ENCODE data around the gene MUC12.
"Not testable (repeated sequence)": the region's sequence is repeated elsewhere in the genome, so short reads cannot be mapped to it uniquely, and the experiment has no call there.

MUC12 gene

DNA sequence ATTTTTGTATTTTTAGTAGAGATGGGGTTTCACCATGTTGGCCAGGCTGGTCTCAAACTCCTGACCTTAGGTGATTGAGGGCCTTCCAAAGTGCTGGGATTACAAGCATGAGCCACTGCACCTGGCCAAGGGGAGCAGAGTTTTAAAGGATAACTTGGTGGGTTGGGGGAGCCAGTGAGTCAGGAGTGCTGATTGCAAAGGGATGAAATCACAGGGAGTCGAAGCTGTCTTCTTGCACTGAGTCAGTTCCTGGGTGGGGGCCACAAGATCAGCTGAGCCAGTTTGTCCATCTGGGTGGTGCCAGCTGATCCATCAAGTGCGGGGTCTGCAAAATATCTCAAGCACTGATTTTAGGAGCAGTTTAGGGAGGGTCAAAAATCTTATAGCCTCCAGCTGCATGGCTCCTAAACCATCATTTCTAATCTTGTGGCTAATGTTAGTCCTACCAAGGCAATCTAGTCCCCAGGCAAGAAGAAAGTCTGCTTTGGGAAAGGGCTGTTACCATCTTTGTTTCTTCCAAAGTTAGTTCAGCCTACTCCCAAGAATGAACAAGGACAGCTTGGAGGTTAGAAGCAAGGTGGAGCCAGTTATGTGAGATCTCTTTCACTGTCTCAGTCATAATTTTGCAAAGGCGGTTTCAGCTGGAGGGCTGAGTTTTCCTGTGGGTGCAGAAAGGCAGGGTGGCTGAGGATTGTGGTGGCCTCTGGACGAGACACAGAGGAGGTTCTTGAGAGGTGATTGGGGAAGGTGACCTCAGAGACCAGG lies 15.8 kb downstream of the MUC12 start:
- DNase-seq (ENCODE audit: low read depth), result not testable (repeated sequence)

DNA sequence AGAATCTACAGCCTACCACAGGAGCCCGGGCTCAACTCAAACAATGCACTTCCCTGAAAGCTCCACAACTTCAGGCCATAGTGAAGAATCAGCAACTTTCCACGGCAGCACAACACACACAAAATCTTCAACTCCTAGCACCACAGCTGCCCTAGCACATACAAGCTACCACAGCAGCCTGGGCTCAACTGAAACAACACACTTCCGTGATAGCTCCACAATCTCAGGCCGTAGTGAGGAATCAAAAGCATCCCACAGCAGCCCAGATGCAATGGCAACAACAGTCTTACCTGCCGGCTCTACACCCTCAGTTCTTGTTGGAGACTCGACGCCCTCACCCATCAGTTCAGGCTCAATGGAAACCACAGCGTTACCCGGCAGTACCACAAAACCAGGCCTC lies 22.3 kb downstream of the MUC12 start:
- no peak for DNase-seq (ENCODE audit: low read depth)

DNA sequence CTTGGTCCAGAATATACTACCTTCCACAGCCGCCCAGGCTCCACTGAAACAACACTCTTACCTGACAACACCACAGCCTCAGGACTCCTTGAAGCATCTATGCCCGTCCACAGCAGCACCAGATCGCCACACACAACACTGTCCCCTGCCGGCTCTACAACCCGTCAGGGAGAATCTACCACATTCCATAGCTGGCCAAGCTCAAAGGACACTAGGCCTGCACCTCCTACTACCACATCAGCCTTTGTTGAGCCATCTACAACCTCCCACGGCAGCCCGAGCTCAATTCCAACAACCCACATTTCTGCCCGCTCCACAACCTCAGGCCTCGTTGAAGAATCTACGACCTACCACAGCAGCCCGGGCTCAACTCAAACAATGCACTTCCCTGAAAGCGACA lies 22.9 kb downstream of the MUC12 start:
- DNase-seq (ENCODE audit: low read depth), result not testable (repeated sequence)

DNA sequence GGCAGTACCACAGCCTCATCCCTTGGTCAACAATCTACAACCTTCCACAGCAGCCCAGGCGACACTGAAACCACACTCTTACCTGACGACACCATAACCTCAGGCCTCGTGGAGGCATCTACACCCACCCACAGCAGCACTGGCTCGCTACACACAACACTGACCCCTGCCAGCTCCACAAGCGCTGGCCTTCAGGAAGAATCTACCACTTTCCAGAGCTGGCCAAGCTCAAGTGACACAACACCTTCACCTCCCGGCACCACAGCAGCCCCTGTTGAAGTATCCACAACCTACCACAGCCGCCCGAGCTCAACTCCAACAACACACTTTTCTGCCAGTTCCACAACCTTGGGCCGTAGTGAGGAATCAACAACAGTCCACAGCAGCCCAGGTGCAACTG lies 25.3 kb downstream of the MUC12 start:
- not testable (repeated sequence) for DNase-seq (ENCODE audit: low read depth)

DNA sequence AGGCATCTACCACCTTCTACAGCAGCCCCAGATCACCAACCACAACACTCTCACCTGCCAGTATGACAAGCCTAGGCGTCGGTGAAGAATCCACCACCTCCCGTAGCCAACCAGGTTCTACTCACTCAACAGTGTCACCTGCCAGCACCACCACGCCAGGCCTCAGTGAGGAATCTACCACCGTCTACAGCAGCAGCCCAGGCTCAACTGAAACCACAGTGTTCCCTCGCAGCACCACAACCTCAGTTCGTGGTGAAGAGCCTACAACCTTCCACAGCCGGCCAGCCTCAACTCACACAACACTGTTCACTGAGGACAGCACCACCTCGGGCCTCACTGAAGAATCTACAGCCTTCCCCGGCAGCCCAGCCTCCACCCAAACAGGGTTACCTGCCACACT lies 29.2 kb downstream of the MUC12 start:
- DNase-seq (ENCODE audit: low read depth), result not testable (repeated sequence)

DNA sequence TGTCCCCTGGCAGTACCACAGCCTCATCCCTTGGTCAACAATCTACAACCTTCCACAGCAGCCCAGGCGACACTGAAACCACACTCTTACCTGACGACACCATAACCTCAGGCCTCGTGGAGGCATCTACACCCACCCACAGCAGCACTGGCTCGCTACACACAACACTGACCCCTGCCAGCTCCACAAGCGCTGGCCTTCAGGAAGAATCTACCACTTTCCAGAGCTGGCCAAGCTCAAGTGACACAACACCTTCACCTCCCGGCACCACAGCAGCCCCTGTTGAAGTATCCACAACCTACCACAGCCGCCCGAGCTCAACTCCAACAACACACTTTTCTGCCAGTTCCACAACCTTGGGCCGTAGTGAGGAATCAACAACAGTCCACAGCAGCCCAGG lies 30.0 kb downstream of the MUC12 start:
- not testable (repeated sequence) for DNase-seq (ENCODE audit: low read depth)

DNA sequence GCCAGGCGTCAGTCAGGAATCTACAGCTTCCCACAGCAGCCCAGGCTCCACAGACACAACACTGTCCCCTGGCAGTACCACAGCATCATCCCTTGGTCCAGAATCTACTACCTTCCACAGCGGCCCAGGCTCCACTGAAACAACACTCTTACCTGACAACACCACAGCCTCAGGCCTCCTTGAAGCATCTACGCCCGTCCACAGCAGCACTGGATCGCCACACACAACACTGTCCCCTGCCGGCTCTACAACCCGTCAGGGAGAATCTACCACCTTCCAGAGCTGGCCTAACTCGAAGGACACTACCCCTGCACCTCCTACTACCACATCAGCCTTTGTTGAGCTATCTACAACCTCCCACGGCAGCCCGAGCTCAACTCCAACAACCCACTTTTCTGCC lies 30.7 kb downstream of the MUC12 start:
- not testable (repeated sequence) for DNase-seq (ENCODE audit: low read depth)

DNA sequence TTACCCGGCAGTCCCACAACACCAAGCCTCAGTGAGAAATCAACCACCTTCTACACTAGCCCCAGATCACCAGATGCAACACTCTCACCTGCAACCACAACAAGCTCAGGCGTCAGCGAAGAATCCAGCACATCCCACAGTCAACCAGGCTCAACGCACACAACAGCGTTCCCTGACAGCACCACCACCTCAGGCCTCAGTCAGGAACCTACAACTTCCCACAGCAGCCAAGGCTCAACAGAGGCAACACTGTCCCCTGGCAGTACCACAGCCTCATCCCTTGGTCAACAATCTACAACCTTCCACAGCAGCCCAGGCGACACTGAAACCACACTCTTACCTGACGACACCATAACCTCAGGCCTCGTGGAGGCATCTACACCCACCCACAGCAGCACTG lies 33.0 kb downstream of the MUC12 start:
- DNase-seq (ENCODE audit: low read depth), result not testable (repeated sequence)

DNA sequence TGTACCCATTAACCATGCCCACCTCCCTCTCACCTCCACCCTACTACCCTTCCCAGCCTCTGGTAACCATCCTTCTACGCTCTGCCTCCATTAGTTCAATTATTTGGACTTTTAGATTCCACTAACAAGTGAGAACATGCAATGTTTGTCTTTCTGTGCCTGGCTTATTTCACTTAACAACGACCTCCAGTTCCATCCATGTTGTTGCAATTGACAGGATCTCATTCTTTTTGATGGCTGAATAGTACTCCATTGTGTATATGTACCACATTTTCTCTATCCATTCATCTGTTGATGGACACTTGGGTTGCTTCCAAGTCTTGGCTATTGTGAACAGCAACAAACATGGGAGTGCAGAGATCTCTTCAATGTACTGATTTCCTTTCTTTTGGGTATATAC lies 38.0 kb downstream of the MUC12 start:
- not testable (repeated sequence) for DNase-seq (ENCODE audit: low read depth)

DNA sequence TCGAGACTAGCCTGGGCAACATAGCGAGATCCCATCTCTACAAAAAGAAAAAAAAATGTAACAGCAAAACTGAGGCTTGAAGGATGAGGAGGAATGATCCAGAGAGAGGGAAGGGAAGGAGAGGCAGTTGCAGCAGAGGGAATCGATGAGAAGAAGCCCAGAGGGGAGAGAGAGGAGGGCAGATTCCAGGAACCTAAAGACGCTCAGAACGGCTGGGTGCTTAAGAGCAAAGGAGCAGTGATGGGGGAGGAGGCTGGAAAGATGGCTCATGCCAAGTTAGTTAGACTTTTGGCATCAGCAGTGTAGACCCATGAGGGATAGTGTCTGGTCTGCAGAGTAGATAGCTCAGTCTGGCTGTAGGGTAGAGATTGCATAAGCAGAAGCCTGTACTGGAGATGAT lies 40.3 kb downstream of the MUC12 start:
- no peak for DNase-seq (ENCODE audit: low read depth)

DNA sequence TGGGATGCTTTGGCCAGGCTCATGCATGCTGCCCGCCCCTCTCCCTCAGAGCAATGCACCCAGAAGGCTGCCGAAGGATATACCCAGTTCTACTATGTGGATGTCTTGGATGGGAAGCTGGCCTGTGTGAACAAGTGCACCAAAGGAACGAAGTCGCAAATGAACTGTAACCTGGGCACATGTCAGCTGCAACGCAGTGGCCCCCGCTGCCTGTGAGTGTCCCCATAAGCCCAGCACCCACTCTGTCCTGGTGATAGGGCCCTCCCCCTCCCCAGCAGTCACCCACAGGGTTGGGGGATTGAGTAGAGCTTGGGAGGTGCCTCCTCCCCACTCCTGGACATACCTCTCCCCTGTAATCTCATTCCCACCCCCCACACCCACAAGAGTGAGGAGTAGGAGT lies 43.6 kb downstream of the MUC12 start:
- no peak for DNase-seq (ENCODE audit: low read depth)

DNA sequence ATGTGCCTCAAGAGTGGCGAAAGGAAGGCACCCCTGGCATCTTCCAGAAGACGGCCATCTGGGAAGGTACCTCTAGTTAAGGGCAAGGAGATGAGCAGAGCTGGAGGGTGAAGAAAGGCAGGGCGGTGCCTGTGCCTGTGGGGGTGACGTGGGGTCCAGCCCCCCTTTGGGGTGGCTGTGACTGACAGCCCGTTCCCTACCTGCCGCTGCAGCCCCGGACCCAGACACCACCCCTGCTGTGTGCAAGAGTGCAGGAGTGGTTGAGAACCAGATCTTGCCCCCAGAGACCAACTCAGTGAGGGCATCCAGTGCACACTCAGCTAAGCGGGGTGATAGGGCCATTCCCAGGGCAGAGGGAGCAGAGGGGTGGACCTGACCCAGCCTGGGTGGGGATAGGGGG lies 46.3 kb downstream of the MUC12 start:
- no peak for DNase-seq (ENCODE audit: low read depth)

DNA sequence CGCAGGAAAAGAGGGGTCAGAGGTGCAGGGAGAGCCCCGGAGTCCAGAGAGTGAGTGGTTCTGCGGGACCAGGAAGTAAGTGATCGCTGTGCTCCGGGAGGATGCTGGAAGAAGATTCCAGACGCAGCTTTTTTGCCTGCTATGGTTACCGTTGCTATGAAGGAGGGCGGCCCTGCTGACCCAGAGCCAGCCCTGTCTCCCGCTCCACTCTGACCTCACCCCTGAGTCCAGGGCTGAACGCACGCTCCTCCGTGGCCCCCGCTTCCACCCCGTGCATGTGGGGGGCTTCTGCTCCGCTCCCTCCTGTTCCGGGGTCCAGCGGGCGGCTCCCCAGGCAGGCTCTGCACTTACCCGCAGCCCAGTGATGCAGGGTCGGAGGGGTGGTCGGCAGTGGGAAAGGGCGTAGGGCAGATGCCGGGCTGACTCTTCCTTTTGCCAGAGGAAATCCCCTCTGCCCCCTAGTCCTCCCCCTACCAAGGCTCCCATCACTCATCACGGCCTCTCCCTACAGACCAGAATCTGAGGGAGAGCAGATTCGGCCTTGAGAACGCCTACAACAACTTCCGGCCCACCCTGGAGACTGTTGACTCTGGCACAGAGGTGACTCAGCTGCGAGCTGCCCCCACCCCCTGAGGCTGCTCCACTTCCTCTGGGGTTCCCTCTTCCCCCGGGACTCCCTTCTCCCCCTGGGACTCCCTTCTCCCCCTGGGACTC lies 47.9 kb downstream of the MUC12 start:
- peak; percentile 17 for DNase-seq (ENCODE audit: low read depth)

DNA sequence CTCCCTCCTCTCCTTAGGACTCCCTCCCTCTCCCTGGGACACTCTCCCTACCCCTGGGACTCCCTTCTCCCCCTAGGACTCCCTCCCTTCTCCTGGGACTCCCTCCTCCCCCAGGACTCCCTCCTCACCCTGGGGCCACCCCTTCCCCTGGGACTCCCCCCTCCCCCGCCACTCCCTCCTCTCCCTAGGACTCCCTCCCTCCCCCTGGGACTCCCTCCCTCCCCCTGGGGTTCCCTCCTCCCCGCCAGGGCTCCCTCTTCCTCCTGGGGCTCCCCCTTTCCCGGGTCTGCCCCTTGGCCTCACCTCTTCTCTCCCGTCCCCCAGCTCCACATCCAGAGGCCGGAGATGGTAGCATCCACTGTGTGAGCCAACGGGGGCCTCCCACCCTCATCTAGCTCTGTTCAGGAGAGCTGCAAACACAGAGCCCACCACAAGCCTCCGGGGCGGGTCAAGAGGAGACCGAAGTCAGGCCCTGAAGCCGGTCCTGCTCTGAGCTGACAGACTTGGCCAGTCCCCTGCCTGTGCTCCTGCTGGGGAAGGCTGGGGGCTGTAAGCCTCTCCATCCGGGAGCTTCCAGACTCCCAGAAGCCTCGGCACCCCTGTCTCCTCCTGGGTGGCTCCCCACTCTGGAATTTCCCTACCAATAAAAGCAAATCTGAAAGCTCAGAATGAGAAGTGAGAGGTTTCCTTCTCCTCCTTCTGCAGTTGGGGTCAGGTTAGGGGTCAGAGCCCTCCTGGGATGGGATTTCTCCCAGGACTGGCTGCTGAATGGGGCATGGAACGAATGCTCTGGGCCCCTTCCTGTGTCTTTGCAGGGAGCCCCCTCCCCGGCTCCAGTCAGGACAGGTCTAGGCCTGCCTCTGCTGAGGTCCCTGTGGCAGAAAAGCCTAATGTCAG lies 49.2 kb downstream of the MUC12 start:
- DNase-seq (ENCODE audit: low read depth), result no peak

DNA sequence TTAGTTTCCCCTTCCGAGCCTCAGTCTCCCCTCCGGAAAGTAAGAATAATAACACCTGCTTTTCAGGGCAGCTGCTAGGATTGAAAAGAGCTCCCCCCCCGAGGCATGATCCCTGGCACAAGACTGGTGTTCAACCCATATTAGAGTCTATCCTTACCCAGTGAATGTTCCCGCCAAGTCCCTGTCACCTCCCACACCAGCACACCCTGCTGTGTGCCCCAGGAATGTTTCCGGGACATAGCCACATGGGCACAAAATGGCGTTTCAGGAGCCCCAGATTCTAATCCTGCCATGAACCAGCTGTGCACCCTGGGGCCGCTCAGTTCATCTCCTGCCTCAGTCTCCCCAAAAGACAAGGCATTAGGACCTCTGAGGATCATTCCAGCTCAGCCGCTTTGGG lies 51.1 kb downstream of the MUC12 start:
- DNase-seq (ENCODE audit: low read depth), result no peak

DNA sequence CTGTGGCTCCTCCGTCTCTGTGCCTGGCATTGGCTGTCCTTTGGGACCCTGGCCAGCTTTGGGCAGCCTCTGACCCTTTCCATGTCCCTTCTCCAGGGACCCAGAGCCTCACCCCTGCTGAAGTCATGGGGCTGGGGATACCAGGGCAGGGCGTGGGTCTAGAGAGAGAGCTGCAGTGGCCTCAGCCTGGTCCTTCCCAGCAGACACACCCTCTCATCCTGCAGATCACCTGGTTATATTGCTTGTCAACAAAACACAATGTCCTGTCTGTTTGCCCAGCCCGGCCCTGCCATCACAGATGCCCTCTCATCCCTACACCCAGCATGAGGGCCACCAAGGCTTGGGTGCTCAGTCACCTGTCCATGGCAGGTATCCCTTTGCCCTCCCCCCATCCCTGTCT lies 52.3 kb downstream of the MUC12 start:
- no peak for DNase-seq (ENCODE audit: low read depth)

DNA sequence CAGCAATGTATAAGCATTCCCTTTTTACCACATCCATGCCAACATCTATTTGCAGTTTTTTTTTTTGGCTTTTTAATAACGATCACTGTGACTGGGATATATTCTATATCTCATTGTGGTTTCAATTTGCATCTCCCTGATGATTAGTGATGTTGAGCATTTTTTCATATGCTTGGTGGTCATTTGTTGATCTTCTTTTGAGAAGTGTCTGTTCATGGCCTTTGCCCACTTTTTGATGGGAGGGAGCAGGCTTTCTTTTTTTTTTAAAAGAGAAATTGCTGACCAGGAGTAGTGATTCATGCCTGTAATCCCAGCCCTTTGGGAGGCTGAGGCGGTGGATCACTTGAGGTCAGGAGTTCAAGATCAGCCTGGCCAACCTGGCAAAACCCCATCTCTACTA lies 54.5 kb downstream of the MUC12 start:
- DNase-seq (ENCODE audit: low read depth), result no peak

DNA sequence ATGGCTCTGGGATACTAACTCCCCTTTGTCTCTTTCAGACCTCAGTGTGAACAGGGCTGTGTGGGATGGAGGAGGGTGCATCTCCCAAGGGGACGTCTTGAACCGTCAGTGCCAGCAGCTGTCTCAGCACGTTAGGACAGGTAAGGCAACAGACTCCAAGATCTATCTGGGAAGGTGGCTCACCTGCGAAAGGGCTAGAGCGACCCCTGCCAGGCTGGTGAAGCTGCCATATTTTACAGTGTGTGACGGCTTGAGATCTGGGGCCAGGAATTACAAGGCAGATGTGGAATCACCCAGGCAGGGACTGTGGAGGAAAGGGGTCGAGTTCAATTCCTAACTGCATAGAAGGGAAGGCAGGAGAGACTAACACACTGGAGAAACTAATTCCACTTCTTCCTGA lies 61.7 kb downstream of the MUC12 start:
- no peak for DNase-seq (ENCODE audit: low read depth)

DNA sequence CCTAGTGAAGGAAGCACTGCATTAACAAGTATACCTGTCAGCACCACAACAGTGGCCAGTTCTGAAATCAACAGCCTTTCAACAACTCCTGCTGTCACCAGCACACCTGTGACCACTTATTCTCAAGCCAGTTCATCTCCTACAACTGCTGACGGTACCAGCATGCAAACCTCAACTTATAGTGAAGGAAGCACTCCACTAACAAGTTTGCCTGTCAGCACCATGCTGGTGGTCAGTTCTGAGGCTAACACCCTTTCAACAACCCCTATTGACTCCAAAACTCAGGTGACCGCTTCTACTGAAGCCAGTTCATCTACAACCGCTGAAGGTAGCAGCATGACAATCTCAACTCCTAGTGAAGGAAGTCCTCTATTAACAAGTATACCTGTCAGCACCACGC lies 66.6 kb downstream of the MUC12 start:
- DNase-seq (ENCODE audit: low read depth), result no peak

DNA sequence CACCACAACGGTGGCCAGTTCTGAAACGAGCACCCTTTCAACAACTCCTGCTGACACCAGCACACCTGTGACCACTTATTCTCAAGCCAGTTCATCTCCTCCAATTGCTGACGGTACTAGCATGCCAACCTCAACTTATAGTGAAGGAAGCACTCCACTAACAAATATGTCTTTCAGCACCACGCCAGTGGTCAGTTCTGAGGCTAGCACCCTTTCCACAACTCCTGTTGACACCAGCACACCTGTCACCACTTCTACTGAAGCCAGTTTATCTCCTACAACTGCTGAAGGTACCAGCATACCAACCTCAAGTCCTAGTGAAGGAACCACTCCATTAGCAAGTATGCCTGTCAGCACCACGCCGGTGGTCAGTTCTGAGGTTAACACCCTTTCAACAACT lies 71.9 kb downstream of the MUC12 start:
- DNase-seq (ENCODE audit: low read depth), result not testable (repeated sequence)

DNA sequence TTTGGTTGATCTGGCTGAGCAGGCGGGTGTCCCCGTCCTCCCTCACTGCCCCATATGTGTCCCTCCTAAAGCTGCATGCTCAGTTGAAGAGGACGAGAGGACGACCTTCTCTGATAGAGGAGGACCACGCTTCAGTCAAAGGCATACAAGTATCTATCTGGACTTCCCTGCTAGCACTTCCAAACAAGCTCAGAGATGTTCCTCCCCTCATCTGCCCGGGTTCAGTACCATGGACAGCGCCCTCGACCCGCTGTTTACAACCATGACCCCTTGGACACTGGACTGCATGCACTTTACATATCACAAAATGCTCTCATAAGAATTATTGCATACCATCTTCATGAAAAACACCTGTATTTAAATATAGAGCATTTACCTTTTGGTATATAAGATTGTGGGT lies 89.0 kb downstream of the MUC12 start:
- DNase-seq (ENCODE audit: low read depth), result no peak

DNA sequence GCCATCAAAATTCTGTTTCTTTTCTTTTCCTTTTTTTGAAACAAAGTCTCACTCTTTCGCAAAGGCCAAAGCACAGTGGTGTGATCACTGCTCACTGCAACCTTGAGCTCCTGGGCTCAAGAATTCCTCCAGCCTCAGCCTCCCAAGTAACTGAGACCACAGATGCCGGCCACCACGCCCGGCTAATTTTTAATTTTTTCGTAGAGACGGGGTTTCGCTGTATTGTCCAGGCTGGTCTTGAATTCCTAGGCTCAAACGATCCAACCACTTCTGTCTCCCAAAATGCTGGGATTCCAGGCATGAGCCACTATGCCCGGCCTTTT lies 90.2 kb downstream of the MUC12 start:
- no peak for DNase-seq (ENCODE audit: low read depth)

DNA sequence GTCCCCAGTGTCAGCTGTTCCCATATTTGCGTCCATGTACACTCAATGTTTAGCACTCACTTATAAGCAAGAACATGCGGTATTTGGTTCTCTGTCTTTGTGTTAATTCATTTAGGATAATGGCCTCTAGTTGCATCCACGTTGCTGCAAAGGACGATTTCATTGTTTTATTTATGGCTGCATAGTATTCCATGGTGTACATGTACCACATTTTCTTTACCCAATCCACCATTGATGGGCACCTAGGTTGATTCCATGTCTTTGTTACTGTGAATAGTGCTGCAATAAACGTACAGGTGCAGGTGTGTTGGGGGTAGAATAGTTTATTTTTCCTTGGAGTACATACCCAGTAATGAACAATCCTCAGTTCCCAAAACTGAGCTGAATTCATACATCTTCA lies 91.6 kb downstream of the MUC12 start:
- DNase-seq (ENCODE audit: low read depth), result no peak
